Caco-2 (cell line): ENCODE data around the gene ARMS2. TPM values are rescaled to one million over a fixed set of nuclear protein-coding genes. Genes with fewer than 3 reads are reported as not detected.

Source experiments
- BruUV-seq: library from RNA; stranded (reverse); fragments of 400-500 nt; replicated peaks from 2 replicates; lab custom pipeline; 2021; lab: Mats Ljungman, UMichigan
- CTCF ChIA-PET: fragments of 300-600 bp; sonication (Branson Sonifier 250); formaldehyde crosslinking; loops from one replicate; lab custom pipeline; 2022; ENCODE audit warnings: antibody characterized with exemption; lab: Charles Lee
- POLR2A ChIA-PET: fragments of 300-600 bp; sonication (Branson Sonifier 250); formaldehyde crosslinking; loops from one replicate; lab custom pipeline; 2022; ENCODE audit warnings: antibody characterized with exemption; lab: Charles Lee
- DNase-seq, 2 experiments: peaks; one replicate each; pipeline versions ENCODE4 v3.0.0 to v3.0.0-alpha.2; 2020 to 2022
- H3K27me3 ChIP-seq: replicated peaks from 2 replicates; pipeline ENCODE4 v1.6.0; 2011; ENCODE audit warnings: low read length; ENCODE audit not compliant: control insufficient read depth, insufficient read depth
- H3K36me3 ChIP-seq: 2 replicates; pipeline ENCODE4 v1.5.1; 2011; ENCODE audit warnings: low read length; ENCODE audit not compliant: control insufficient read depth, insufficient read depth
- H3K4me1 ChIP-seq: fragments of 250-450 bp; sonication (Bioruptor Pico); 2 replicates; pipeline ENCODE4 v1.5.1; 2020; ENCODE audit warnings: mild to moderate bottlenecking
- H3K4me3 ChIP-seq: 2 replicates; pipeline ENCODE4 v1.5.1; 2011; ENCODE audit warnings: low read depth, mild to moderate bottlenecking, control low read depth, low read length
- H3K9me3 ChIP-seq: fragments of 250-450 bp; sonication (Bioruptor Pico); 2 replicates; pipeline ENCODE4 v1.5.1; 2020; ENCODE audit warnings: mild to moderate bottlenecking, moderate library complexity
- H3K27ac Mint-ChIP-seq: one replicate; pipeline ENCODE4 v1.8.0; 2022; ENCODE audit warnings: mixed read lengths; ENCODE audit not compliant: unreplicated experiment
- H3K27me3 Mint-ChIP-seq: one replicate; pipeline ENCODE4 v1.8.0; 2022; ENCODE audit warnings: mixed read lengths; ENCODE audit not compliant: insufficient read depth, unreplicated experiment
- H3K36me3 Mint-ChIP-seq: one replicate; pipeline ENCODE4 v1.8.0; 2022; ENCODE audit warnings: mild to moderate bottlenecking, mixed read lengths; ENCODE audit not compliant: insufficient read depth, unreplicated experiment
- H3K4me1 Mint-ChIP-seq: one replicate; pipeline ENCODE4 v1.8.0; 2022; ENCODE audit warnings: low read depth, mixed read lengths; ENCODE audit not compliant: unreplicated experiment
- H3K4me3 Mint-ChIP-seq: one replicate; pipeline ENCODE4 v1.8.0; 2022; ENCODE audit warnings: mild to moderate bottlenecking, moderate library complexity, mixed read lengths; ENCODE audit not compliant: unreplicated experiment
- H3K9me3 Mint-ChIP-seq: one replicate; pipeline ENCODE4 v1.8.0; 2022; ENCODE audit warnings: mixed read lengths; ENCODE audit not compliant: unreplicated experiment
- CTCF ChIP-seq, 2 experiments: fragments of 200-600 bp in 1 of 2; IDR thresholded peaks; 1 replicate in 1 of 2; 2 replicates in 1 of 2; pipeline versions ENCODE4 v1.5.1 to v1.8.0; 2011 to 2022; ENCODE audit warnings: antibody characterized with exemption in 1 of 2, control low read depth in 1 of 2, inconsistent platforms in 1 of 2, low read depth in 1 of 2, low read length in 1 of 2, mild to moderate bottlenecking in 1 of 2, moderate library complexity in 1 of 2; ENCODE audit not compliant: insufficient read depth in 1 of 2, severe bottlenecking in 1 of 2, unreplicated experiment in 1 of 2
- intact Hi-C: fragments of 100-400 bp; cut with micrococcal nuclease; formaldehyde crosslinking; loops from one replicate; pipeline ENCODE4 v1.10.0; 2022; ENCODE audit not compliant: unreplicated experiment
- total RNA-seq: library from RNA; stranded (reverse); gene quantifications from 2 replicates; pipeline ENCODE4 v1.2.3, GENCODE V29; 2022

ARMS2 gene
- total RNA-seq, 1 experiment from 2014 or later, result not detected

GRCh38 chr10:122468307-122468925 lies 14.0 kb downstream of the ARMS2 start:
- Histone ChIP-seq H3K4me1 (no peaks in the 10 kb centered on the region), H3K27me3 (peaks cover 1% of the 10 kb centered on the region), H3K9me3 (no peaks in the 10 kb centered on the region), H3K4me3 (no peak overlapping the region), H3K36me3 (no peaks in the 10 kb centered on the region)
- CTCF ChIA-PET, result interaction anchor here (0.5 to 0.6 kb wide), 2 partner anchors 15 to 25 kb away, joined by 3 to 5 read pairs; no protein-coding TSS in a partner anchor
- Mint-ChIP-seq H3K4me1 (no peaks in the 10 kb centered on the region), H3K27ac (no peak overlapping the region), H3K9me3 (no peaks in the 10 kb centered on the region), H3K27me3 (peaks cover 34% of the 10 kb centered on the region), H3K4me3 (no peak overlapping the region), H3K36me3 (no peaks in the 10 kb centered on the region)
- intact Hi-C loops, result loop anchor here (10.0 kb wide), 1 partner anchor 96 kb away; the partner anchor contains the start of gene DMBT1
- no TSS peak for BruUV-seq
- POLR2A ChIA-PET, result no interaction called here
- TF ChIP-seq CTCF (IDR thresholded peaks at IDR 0.05; ENCODE audit: insufficient read depth in 1 of 2, low read depth in 1 of 2, low read length in 1 of 2, severe bottlenecking in 1 of 2, unreplicated experiment in 1 of 2), result no peak
- no peak for DNase-seq

GRCh38 chr10:122468926-122469781 lies 14.7 kb downstream of the ARMS2 start:
- peaks cover 34% of the 10 kb centered on the region for H3K27me3 Mint-ChIP-seq
- TF ChIP-seq CTCF (IDR thresholded peaks at IDR 0.05; ENCODE audit: insufficient read depth in 1 of 2, low read depth in 1 of 2, low read length in 1 of 2, severe bottlenecking in 1 of 2, unreplicated experiment in 1 of 2), result no peak
- no TSS peak for BruUV-seq

GRCh38 chr10:122469848-122470247 lies 15.4 kb downstream of the ARMS2 start:
- Histone ChIP-seq H3K36me3 (no peaks in the 10 kb centered on the region), H3K9me3 (no peaks in the 10 kb centered on the region), H3K27me3 (peaks cover 1% of the 10 kb centered on the region), H3K4me1 (no peaks in the 10 kb centered on the region), H3K4me3 (no peak overlapping the region)
- TF ChIP-seq CTCF (IDR thresholded peaks at IDR 0.05; ENCODE audit: insufficient read depth in 1 of 2, low read depth in 1 of 2, low read length in 1 of 2, severe bottlenecking in 1 of 2, unreplicated experiment in 1 of 2), result no peak
- ChIA-PET CTCF (no interaction called here), POLR2A (interaction anchor here (0.6 kb wide), 1 partner anchor 14 kb away, joined by 3 read pairs; no protein-coding TSS in a partner anchor)
- BruUV-seq, result no TSS peak
- Mint-ChIP-seq H3K4me3 (no peak overlapping the region), H3K36me3 (no peaks in the 10 kb centered on the region), H3K4me1 (no peaks in the 10 kb centered on the region), H3K27me3 (peaks cover 28% of the 10 kb centered on the region), H3K9me3 (no peaks in the 10 kb centered on the region), H3K27ac (no peak overlapping the region)
- no peak for DNase-seq
- intact Hi-C loops, result loop anchor here (10.0 kb wide), 1 partner anchor 95 kb away; the partner anchor contains the start of gene DMBT1

More at GRCh38 chr10:122468926-122469781, 14.7 kb downstream of the ARMS2 start:
- intact Hi-C loops, result loop anchor here (10.0 kb wide), 1 partner anchor 96 kb away; the partner anchor contains the start of gene DMBT1
- ChIA-PET CTCF (interaction anchor here (0.5 to 0.6 kb wide), 2 partner anchors 15 to 25 kb away, joined by 3 to 5 read pairs; no protein-coding TSS in a partner anchor), POLR2A (interaction anchor here (0.6 kb wide), 1 partner anchor 15 kb away, joined by 3 read pairs; no protein-coding TSS in a partner anchor)
- H3K9me3 Mint-ChIP-seq, result no peaks in the 10 kb centered on the region
- no peaks in the 10 kb centered on the region for H3K36me3 ChIP-seq
- no peak for DNase-seq
- peaks cover 1% of the 10 kb centered on the region for H3K27me3 ChIP-seq
- H3K4me1 Mint-ChIP-seq, result no peaks in the 10 kb centered on the region
- H3K4me1 ChIP-seq, result no peaks in the 10 kb centered on the region
- no peak overlapping the region for H3K27ac Mint-ChIP-seq
- H3K4me3 ChIP-seq, result no peak overlapping the region
- H3K9me3 ChIP-seq, result no peaks in the 10 kb centered on the region
- no peak overlapping the region for H3K4me3 Mint-ChIP-seq
- no peaks in the 10 kb centered on the region for H3K36me3 Mint-ChIP-seq
